IPS DF 4.7 (cell line): Measurements from ENCODE around the gene LCE3D.
"Not testable (repeated sequence)": the region's sequence is repeated elsewhere in the genome, so short reads cannot be mapped to it uniquely, and the experiment has no call there.

ENCODE experiments used
- DNase-seq: peaks from one replicate; pipeline ENCODE4 v3.0.0-alpha.2; 2013; ENCODE audit warnings: low spot score; ENCODE audit errors: extremely low read depth

Gene LCE3D, protein sequence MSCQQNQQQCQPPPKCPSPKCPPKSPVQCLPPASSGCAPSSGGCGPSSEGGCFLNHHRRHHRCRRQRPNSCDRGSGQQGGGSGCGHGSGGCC

DNA sequence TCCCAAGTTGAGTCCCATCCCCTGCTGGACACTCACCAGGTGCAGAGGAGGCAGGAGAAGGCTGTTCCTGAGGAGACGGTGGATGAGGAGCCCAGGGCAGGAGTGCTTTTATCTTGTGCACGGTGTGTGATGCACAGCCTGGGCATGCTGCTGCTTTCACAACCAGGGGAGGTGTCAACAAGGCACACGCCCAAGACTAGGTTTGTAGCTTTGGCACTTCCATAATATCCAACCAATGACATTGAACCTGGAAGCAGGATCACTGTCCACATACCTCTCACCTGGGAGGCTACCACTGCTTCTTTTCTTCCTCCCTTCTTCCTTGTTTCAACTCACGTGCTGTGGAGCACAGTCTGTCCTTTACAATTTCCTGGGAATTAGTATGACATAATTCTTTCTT is at the start of gene LCE3D:
TSS of gene LCE3D (minus strand) at position 84 of the 400 bp plus-strand sequence. CDS start 580 bp downstream, outside the sequence.
- DNase-seq: no peak

GRCh38 chr1:152626744-152627143 is 46.4 kb upstream of the LCE3D start:
- no peak for DNase-seq

DNA sequence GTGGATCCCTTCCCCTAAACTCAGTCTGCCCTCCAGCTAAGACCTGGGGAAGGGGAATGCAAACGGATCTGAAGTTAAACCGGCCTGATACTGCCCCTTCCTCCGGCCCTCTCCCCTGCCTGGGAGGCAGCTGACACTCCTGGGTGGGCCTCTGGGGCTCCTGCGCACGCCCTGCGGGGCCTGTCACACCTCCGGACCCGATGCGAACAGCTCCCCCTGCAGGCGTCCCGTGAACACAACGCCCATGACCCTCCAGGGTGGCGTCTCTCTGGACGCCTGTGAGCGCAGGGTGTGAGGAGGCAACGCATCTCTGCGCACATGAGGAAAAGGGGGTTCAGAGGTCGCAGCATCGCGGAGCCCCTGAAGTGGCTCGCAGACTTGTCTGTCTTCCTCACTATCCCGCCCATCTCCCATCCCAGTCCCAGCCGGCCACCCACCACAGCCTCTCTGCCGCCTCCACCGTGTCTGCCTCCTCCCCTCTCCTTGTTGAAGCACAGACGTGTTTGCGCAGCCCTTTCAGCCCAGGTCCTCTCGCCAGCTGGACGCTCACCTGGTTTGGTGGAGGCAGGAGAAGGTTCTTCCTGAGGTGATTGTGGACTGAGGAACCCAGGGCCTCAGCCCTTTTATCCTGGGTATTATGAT is 43.0 kb upstream of the LCE3D start:
- peak; percentile 49 for DNase-seq

GRCh38 chr1:152622803-152623202 is 42.5 kb upstream of the LCE3D start, which contains the start of gene LCE3A:
Gene LCE3A, minus strand, starts transcription at chr1:152623103. Its CDS starts 0 bp downstream, at chr1:152623103.
- DNase-seq: no peak

- no peak for DNase-seq
Observed at GRCh38 chr1:152621993-152622392, 41.7 kb upstream of the LCE3D start.

DNA sequence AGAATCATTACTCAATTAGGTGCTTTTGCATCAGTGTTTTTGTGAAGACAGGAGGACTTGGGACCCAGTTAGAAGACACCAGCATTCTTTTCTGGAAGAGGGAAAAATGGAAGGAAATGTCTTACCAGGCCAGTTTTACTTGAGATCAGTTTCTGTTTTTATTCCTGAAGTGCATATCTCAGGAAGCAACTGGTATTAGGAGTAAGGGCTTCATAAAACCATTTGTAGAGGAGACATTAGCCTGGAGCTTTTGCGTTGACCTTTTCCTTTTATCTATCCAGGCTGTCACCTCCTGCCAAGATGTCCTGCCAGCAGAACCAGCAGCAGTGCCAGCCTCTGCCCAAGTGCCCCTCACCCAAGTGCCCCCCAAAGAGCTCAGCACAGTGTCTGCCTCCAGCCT is 33.2 kb upstream of the LCE3D start, which contains the start of gene LCE3B:
TSS of gene LCE3B (plus strand) at position 301 of the 400 bp plus-strand sequence. CDS start at position 301, 0 bp downstream.
- DNase-seq: no peak

GRCh38 chr1:152599934-152600333 is 19.6 kb upstream of the LCE3D start, which contains the start of gene LCE3C:
Gene LCE3C, plus strand, starts transcription at chr1:152600234. Its CDS starts 498 bp downstream, at chr1:152600732.
- DNase-seq: no peak

DNA sequence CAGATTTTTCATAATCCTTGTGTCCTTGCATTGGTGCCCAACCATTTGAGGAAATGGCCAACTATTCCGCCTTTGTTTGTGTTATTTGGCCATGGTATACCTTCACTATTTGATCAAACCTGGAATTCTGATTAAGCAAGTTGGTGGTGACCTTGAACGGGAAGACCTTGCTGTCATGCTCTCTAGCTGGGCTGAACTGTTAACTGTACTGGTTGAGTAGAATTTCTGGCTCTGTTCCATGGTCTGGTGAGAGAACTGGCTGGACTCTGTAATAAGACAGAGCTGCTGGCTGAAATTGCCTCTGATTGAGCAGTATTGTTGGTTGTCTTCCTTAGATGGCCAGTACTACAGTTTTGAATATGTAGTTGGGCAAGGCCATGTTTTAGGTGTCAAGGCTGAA is 16.7 kb upstream of the LCE3D start:
- no peak for DNase-seq

DNA sequence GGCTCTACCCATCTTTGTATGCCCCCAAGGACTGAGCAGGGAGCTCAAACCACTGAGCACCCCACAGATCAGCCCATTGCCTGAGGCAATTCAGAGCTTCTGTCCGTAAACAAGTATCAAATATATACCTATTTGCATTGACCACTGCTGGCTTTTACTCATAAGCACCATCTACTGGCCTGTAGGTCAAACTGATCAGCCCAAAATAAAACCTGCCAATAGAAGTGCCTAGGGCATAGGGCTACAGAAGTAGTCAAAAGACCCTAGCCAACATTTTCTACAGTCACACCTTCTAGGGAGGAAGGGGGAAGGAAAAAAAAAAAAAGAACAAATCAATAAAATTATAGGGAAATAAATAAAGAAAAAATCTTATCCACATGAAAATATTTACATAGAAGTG is 5.3 kb upstream of the LCE3D start:
- DNase-seq: no peak

GRCh38 chr1:152582647-152583046 is 2.3 kb upstream of the LCE3D start:
- DNase-seq: no peak

- DNase-seq: not testable (repeated sequence)
Observed at GRCh38 chr1:152579526-152579925, 790 bp downstream of the LCE3D start.

DNA sequence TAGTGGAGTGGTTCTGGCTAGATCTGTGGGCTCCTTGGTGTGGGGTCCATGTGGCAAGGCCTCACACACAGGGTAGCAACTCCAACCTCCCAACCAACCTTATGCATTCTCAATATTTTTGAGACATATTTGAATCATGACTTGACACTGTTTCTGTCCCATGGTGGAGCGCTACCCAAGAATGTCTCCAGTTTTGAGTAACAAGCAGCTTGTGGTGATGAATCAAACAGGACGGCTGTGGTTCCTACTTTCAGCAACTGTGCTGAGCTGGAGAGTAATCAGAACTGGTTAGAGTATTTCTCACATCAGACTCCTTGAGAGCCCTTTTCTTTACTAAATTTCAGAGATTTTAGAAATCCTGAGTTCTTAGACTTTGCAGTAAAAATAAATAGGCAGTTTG is 3.1 kb downstream of the LCE3D start:
- no peak for DNase-seq

GRCh38 chr1:152566681-152567080 is 13.6 kb downstream of the LCE3D start, which contains the start of gene LCE3E:
Gene LCE3E, minus strand, starts transcription at chr1:152566780. Its CDS starts 572 bp downstream, at chr1:152566208.
- DNase-seq: no peak

- DNase-seq: no peak
Observed at GRCh38 chr1:152565535-152566215, 14.6 kb downstream of the LCE3D start.

- DNase-seq: no peak
Observed at GRCh38 chr1:152565115-152565514, 15.2 kb downstream of the LCE3D start.

DNA sequence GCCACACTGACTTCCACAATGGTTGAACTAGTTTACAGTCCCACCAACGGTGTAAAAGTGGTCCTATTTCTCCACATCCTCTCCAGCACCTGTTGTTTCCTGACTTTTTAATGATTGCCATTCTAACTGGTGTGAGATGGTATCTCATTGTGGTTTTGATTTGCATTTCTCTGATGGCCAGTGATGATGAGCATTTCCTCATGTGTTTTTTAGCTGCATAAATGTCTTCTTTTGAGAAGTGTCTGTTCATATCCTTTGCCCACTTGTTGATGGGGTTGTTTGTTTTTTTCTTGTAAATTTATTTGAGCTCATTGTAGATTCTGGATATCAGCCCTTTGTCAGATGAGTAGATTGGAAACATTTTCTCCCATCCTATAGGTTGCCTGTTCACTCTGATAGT is 32.0 kb downstream of the LCE3D start:
- not testable (repeated sequence) for DNase-seq

DNA sequence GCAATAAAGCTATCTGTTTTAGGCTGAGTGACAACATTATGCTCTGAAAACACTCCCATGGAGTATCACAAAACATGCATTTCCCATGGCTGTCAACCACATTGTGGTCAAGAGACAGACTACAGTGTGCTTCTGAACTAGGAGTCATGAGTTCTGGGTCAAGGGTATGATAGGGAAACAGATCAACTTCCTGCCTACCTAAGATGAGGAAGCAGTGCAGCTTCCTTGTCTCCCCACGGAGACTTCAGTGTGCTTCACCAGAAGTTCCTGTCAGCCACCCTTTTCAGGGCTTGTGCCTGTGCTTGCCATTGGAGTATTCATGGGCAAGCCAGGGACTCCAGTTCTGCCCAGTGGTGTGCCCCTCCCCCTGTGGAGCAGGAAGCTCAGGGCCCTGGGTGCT is 33.6 kb downstream of the LCE3D start:
- no peak for DNase-seq

DNA sequence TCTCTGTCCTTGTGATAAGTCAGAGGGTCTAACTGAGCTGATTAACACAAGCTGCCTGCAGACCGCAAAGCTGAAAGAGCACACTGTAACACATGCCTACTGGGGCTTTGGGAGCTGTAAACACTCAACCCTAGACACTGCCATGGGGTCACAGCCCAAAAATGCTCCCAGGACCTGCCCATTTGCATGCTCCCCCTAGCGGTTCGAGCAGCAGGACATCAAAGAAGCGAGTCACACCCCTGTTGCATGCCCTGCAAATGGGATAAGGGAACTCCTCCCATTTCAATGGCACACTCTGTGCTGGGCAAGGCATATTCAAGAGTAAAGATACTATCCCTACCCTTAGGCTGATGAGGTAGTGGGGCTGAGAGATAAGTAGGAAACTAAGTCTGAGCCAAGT is 36.5 kb downstream of the LCE3D start:
- DNase-seq: no peak

- no peak for DNase-seq
Observed at GRCh38 chr1:152539901-152540300, 40.4 kb downstream of the LCE3D start.

GRCh38 chr1:152537496-152537895 is 42.8 kb downstream of the LCE3D start:
- no peak for DNase-seq

- DNase-seq: no peak
Observed at GRCh38 chr1:152535774-152536173, 44.5 kb downstream of the LCE3D start.

DNA sequence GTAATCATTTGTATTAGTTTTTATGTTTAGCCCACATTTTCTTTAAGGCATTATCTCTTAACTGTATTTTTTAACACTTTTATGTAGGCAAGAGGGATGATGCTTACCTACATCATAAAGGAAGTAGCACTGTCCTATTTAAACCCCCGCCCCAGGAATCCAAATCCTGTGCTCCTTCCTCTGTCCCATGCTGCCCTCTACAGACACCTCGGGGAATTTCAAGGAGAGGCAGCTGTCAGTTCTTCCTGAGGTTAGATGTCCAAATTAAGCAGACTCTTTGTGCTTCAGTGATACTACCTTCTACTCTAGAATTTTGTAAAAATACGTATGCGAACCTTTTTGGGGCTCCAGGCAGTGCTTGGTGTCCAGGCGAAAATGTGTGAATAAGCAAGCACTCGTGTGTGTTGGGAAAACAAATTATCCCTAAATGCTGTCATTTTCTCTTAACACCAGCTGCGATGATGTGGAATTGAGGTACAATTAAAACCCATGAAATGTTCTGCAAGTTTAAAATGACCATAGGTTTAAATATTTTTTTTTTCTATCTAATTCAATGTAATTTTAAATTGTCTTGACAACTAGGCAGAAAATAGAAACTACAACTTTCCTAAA is 46.9 kb downstream of the LCE3D start:
- no peak for DNase-seq
